ENCODE results near the gene C1orf52. TPM values are rescaled to one million over a fixed set of nuclear protein-coding genes. Genes with fewer than 3 reads are reported as not detected.

C1orf52 gene
- total and polyA plus RNA-seq, 8 donors, result 18.0 to 66.4 (median 54.6) TPM

GRCh38 chr1:85243372-85243771, 16.1 kb downstream of the C1orf52 start:
- DNase-seq (no peak), ATAC-seq (peak; percentile 14)
- H3K27ac ChIP-seq, result no peak overlapping the region
- no peaks in the 10 kb centered on the region for H3K9me3 ChIP-seq
- H3K36me3 ChIP-seq, result no peaks in the 10 kb centered on the region
- no peak for TF ChIP-seq CTCF (IDR thresholded peaks at IDR 0.05)
- no peak overlapping the region for H3K4me3 ChIP-seq
- intact Hi-C loops (cut with DNase I), result no loop called here
- no peaks in the 10 kb centered on the region for H3K27me3 ChIP-seq
- peaks cover 7 to 17% of the 10 kb centered on the region in 2 donors for H3K4me1 ChIP-seq

- peak overlapping the region in 1 of 2 donors; percentile 5 for H3K27ac ChIP-seq
- DNase-seq (peak in 1 of 4 donors; percentile 39), ATAC-seq (peak; percentile 71)
- H3K9me3 ChIP-seq, result no peaks in the 10 kb centered on the region
- H3K36me3 ChIP-seq, result no peaks in the 10 kb centered on the region
- peaks cover 7 to 17% of the 10 kb centered on the region in 2 donors for H3K4me1 ChIP-seq
- no peak for TF ChIP-seq CTCF (IDR thresholded peaks at IDR 0.05)
- no peak overlapping the region for H3K4me3 ChIP-seq
- intact Hi-C loops (cut with DNase I), result no loop called here
- H3K27me3 ChIP-seq, result no peaks in the 10 kb centered on the region
Observed at GRCh38 chr1:85240643-85241042, 18.8 kb downstream of the C1orf52 start.

GRCh38 chr1:85240174-85240601, 19.3 kb downstream of the C1orf52 start:
- DNase-seq (peak in 1 of 4 donors; percentile 61), ATAC-seq (peak; percentile 53)
- Histone ChIP-seq H3K27me3 (no peaks in the 10 kb centered on the region), H3K36me3 (no peaks in the 10 kb centered on the region), H3K4me3 (no peak overlapping the region), H3K27ac (peak overlapping the region in 1 of 2 donors; percentile 5), H3K9me3 (no peaks in the 10 kb centered on the region), H3K4me1 (peaks cover 7 to 17% of the 10 kb centered on the region in 2 donors)
- intact Hi-C loops (cut with DNase I), result no loop called here
- TF ChIP-seq CTCF (IDR thresholded peaks at IDR 0.05), result no peak

GRCh38 chr1:85237613-85238012, 21.8 kb downstream of the C1orf52 start:
- Histone ChIP-seq H3K9me3 (no peaks in the 10 kb centered on the region), H3K27ac (no peak overlapping the region), H3K36me3 (no peaks in the 10 kb centered on the region), H3K4me1 (peaks cover 7 to 11% of the 10 kb centered on the region in 2 donors), H3K27me3 (no peaks in the 10 kb centered on the region), H3K4me3 (no peak overlapping the region)
- TF ChIP-seq CTCF (IDR thresholded peaks at IDR 0.05), result no peak
- intact Hi-C loops (cut with DNase I), result no loop called here
- DNase-seq, result no peak
- ATAC-seq, result no peak

DNA sequence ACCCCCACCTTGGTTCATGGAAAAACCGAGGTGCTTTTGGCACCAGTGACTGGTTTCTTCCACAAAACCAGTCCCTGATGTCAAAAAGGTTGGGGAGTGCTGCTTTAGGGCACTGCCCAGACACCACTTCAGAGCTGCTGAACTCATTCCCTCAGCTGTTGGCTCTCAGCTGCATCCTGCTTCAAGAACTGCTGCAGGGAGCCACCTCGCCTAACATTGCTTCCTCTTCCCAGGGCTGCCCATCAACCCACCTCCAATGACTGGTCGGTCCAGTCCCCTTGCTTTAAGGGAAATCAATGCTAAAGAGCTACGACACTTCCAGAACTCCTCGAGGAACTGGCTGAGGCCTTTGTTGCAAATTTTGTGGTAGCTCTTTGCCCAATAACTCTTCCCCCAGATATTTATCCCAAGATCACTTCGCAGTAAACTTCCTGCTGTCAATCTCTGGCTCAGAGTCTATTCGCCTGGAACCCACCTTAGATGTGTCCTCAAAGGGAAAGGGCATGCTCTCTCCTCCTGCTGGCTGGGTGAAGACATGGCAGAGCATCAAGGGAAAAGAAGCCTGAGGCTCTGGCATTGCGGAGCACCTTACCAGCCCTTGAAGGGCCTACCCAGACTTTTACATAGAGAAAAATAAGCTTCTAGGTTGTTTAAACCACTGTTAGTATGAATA, 29.0 kb downstream of the C1orf52 start:
- TF ChIP-seq CTCF (IDR thresholded peaks at IDR 0.05), result no peak
- intact Hi-C loops (cut with DNase I), result no loop called here
- Histone ChIP-seq H3K4me3 (no peak overlapping the region), H3K27ac (no peak overlapping the region), H3K4me1 (no peaks in the 10 kb centered on the region), H3K9me3 (no peaks in the 10 kb centered on the region), H3K27me3 (no peaks in the 10 kb centered on the region), H3K36me3 (no peaks in the 10 kb centered on the region)
- no peak for DNase-seq
- ATAC-seq, result peak; percentile 34
